Heart right ventricle (tissue), 16 donors: ENCODE measurements around the gene PKIG. TPM values are rescaled to one million over a fixed set of nuclear protein-coding genes. Genes with fewer than 3 reads are reported as not detected.

ENCODE experiments used
- ATAC-seq, 8 donors: fragments of 200-7000 bp; cut with Tn5 transposase; one replicate each; pipeline ENCODE4 v1.9.1; 2020; ENCODE audit warnings: mild to moderate bottlenecking in 8 of 8, moderate library complexity in 8 of 8, moderate number of reproducible peaks in 1 of 8
- DNase-seq, 2 donors: peaks; one replicate each; pipeline ENCODE4 v3.0.0-alpha.2; 2020
- H3K27ac ChIP-seq, 10 donors: fragments of 200-600 bp; sonication (generic) in 2 of 10; one replicate each; pipeline versions ENCODE4 v1.5.0 to v1.8.0; 2020 to 2022; ENCODE audit warnings: mild to moderate bottlenecking in 3 of 10
- H3K27me3 ChIP-seq, 7 donors: fragments of 200-600 bp; one replicate each; pipeline ENCODE4 v1.8.0; 2021 to 2022; ENCODE audit warnings: mild to moderate bottlenecking in 2 of 7
- H3K36me3 ChIP-seq, 9 donors: fragments of 200-600 bp; sonication (generic) in 1 of 9; one replicate each; pipeline versions ENCODE4 v1.5.0 to v1.8.0; 2020 to 2022; ENCODE audit warnings: mild to moderate bottlenecking in 2 of 9
- H3K4me1 ChIP-seq, 9 donors: fragments of 200-600 bp; sonication (generic) in 1 of 9; one replicate each; pipeline versions ENCODE4 v1.5.0 to v1.8.0; 2020 to 2022; ENCODE audit warnings: mild to moderate bottlenecking in 4 of 9
- H3K4me3 ChIP-seq, 10 donors: fragments of 200-600 bp; sonication (generic) in 2 of 10; one replicate each; pipeline versions ENCODE4 v1.5.0 to v1.8.0; 2020 to 2022; ENCODE audit warnings: mild to moderate bottlenecking in 7 of 10, moderate library complexity in 2 of 10
- H3K9me3 ChIP-seq, 11 donors: fragments of 200-600 bp in 10 of 11; sonication (generic) in 2 of 11; one replicate each; pipeline versions ENCODE4 v1.5.0 to v1.8.0; 2013 to 2022; ENCODE audit warnings: mild to moderate bottlenecking in 2 of 11, control low read depth in 1 of 11, moderate library complexity in 1 of 11
- CTCF ChIP-seq, 9 donors: fragments of 200-600 bp; sonication (generic) in 2 of 9; IDR thresholded peaks; one replicate each; pipeline versions ENCODE4 v1.5.0 to v1.8.0; 2021 to 2022; ENCODE audit warnings: antibody characterized with exemption in 9 of 9, mild to moderate bottlenecking in 5 of 9, moderate library complexity in 1 of 9
- WGBS, 2 donors: extraction: QIAGEN DNeasy Blood & Tissue Kit; methylation state at CpG; one replicate each; pipeline ENCODE4 v1.1.7; 2013; ENCODE audit warnings: inconsistent platforms in 1 of 2; 5-methylcytosine and 5-hydroxymethylcytosine counted together
- intact Hi-C, 10 donors: fragments of 100-400 bp; cut with DNase I; formaldehyde crosslinking; loops; one replicate each; pipeline versions ENCODE4 v1.11.1 to v1.14.2; 2022
- polyA plus RNA-seq, 2 donors: library from polyadenylated mRNA; stranded (reverse); fragments of 200-250 nt; gene quantifications; one replicate each; pipeline ENCODE4 v1.2.3, GENCODE V29; 2013
- total RNA-seq, 10 donors: library from RNA; stranded (reverse); fragmentation: NEBNext Ultra II Directional in 3 of 10; extraction: Animal tissue kit (Norgen Biotek cat#: 25700) in 3 of 10; gene quantifications; one replicate each; pipeline versions ENCODE4 v1.2.1 to v1.2.4, GENCODE V29; 2021 to 2023
- donor health status: Arrhythmogenic right ventricular cardiomyopathy.
- donor health status: ischemic (EF 13 %, LVEDD 7.1; RV severe dilation, severe dysfunction).
- donor health status: healthy with polysubstance abuse.
- donor health status: DM: no; HTN: yes; CAD: no.
- donor health status: DM: no; HTN: no; CAD: no.
- donor health status: ischemic (EF 25% LVEDD 6.9; RV normal size, moderate dysfunction).
- donor health status: ischemic (EF 25% LVEDD 5.7; RV mildly dilated, moderate dysfunction).
- donor health status: healthy.
- donor health status: DM: yes; HTN: yes; CAD: no.
- donor health status: Ischemic cardiomyopathy.
- donor health status: ischemic (EF 35%, LVEDD 5.7; RV mildly dilated, moderate dysfunction).
- donor health status: nonischemic (EF 11% LVEDD 7.7; RV severe dilation, severe dysfunction).
- donor health status: DM: yes; HTN: yes; CAD: no.
- donor health status: PGD.
- donor health status: ischemic (EF 29% LVEDD 5.4; RV normal size, mild dysfunction).
- donor health status: nonischemic (EF 23%, LVEDD 6.1; RV moderate dilation, normal function).

PKIG gene
- total and polyA plus RNA-seq, 12 donors: 155 to 342 (median 210) TPM

- H3K36me3 ChIP-seq: no peaks in the 10 kb centered on the region
- H3K27me3 ChIP-seq: no peaks in the 10 kb centered on the region
- H3K4me3 ChIP-seq: no peak overlapping the region
- peaks cover 0 to 6% (median 0%) of the 10 kb centered on the region in 11 donors for H3K9me3 ChIP-seq
- no peak overlapping the region for H3K27ac ChIP-seq
- no peak for TF ChIP-seq CTCF (IDR thresholded peaks at IDR 0.05)
- peaks cover 0 to 4% (median 0%) of the 10 kb centered on the region in 9 donors for H3K4me1 ChIP-seq
- DNase-seq: no peak
- ATAC-seq: no peak
- intact Hi-C loops: no loop called here
These were observed 76.4 kb downstream of the PKIG start for GRCh38 chr20:44658810-44659209.

GRCh38 chr20:44659931-44660330, 77.6 kb downstream of the PKIG start:
- intact Hi-C loops: no loop called here
- Histone ChIP-seq H3K36me3 (no peaks in the 10 kb centered on the region), H3K4me3 (no peak overlapping the region), H3K27ac (no peak overlapping the region), H3K9me3 (peaks cover 0 to 6% (median 0%) of the 10 kb centered on the region in 11 donors), H3K27me3 (peaks cover 0 to 3% (median 0%) of the 10 kb centered on the region in 7 donors), H3K4me1 (peaks cover 0 to 7% (median 0%) of the 10 kb centered on the region in 9 donors)
- DNase-seq (no peak), ATAC-seq (no peak)
- WGBS, 2 donors: 85 to 89% methylated on average over 2 of the region's 2 CpGs
- no peak for TF ChIP-seq CTCF (IDR thresholded peaks at IDR 0.05)

- Histone ChIP-seq H3K4me3 (no peak overlapping the region), H3K9me3 (peaks cover 0 to 6% (median 0%) of the 10 kb centered on the region in 11 donors), H3K4me1 (peaks cover 0 to 7% (median 0%) of the 10 kb centered on the region in 9 donors), H3K27me3 (peaks cover 0 to 3% (median 0%) of the 10 kb centered on the region in 7 donors), H3K27ac (no peak overlapping the region), H3K36me3 (no peaks in the 10 kb centered on the region)
- intact Hi-C loops: no loop called here
- ATAC-seq (no peak), DNase-seq (no peak)
- no peak for TF ChIP-seq CTCF (IDR thresholded peaks at IDR 0.05)
- WGBS, 2 donors: 82 to 87% methylated on average over 5 of the region's 5 CpGs
These were observed 78.2 kb downstream of the PKIG start for GRCh38 chr20:44660581-44660980.

- ATAC-seq: no peak
These were observed 79.9 kb downstream of the PKIG start for GRCh38 chr20:44662261-44662660.

More at GRCh38 chr20:44662261-44662660, 79.9 kb downstream of the PKIG start:
- Histone ChIP-seq H3K4me1 (peaks cover 0 to 7% (median 0%) of the 10 kb centered on the region in 9 donors), H3K27ac (no peak overlapping the region), H3K36me3 (no peaks in the 10 kb centered on the region), H3K4me3 (no peak overlapping the region), H3K9me3 (peaks cover 0 to 6% (median 0%) of the 10 kb centered on the region in 11 donors), H3K27me3 (peaks cover 0 to 3% (median 0%) of the 10 kb centered on the region in 7 donors)
- 70 to 76% methylated on average over 3 of the region's 3 CpGs for WGBS, 2 donors
- DNase-seq: no peak
- intact Hi-C loops: no loop called here
- TF ChIP-seq CTCF (IDR thresholded peaks at IDR 0.05): no peak
